ENCODE results near the gene SEL1L.
"Not testable (repeated sequence)": the region's sequence is repeated elsewhere in the genome, so short reads cannot be mapped to it uniquely, and the experiment has no call there.

SEL1L gene

DNA sequence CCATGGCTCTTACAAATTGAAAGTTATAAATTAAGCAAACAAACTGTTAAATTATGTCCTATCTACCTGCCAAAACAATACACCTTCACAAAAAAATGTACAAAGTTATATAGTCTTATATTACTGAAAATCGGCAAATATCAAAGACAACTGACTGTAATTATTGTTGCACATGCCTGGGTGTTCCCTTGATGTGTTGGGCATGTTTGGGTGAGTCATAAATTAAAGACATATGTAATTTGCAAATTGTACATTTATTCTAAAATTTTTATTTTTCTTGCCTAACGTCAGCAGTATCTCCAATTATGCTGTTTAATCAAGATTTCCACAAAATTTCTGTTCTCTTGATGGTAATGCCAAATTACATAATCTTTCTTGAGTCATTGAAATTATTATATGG is 22.0 kb upstream of the SEL1L start:
- H3K36me3 ChIP-seq, result no peaks in the 10 kb centered on the region
- no peak for DNase-seq
- H3K9me3 ChIP-seq, result no peaks in the 10 kb centered on the region
- H3K27ac ChIP-seq, result no peak overlapping the region
- TF ChIP-seq, protein P1, sequence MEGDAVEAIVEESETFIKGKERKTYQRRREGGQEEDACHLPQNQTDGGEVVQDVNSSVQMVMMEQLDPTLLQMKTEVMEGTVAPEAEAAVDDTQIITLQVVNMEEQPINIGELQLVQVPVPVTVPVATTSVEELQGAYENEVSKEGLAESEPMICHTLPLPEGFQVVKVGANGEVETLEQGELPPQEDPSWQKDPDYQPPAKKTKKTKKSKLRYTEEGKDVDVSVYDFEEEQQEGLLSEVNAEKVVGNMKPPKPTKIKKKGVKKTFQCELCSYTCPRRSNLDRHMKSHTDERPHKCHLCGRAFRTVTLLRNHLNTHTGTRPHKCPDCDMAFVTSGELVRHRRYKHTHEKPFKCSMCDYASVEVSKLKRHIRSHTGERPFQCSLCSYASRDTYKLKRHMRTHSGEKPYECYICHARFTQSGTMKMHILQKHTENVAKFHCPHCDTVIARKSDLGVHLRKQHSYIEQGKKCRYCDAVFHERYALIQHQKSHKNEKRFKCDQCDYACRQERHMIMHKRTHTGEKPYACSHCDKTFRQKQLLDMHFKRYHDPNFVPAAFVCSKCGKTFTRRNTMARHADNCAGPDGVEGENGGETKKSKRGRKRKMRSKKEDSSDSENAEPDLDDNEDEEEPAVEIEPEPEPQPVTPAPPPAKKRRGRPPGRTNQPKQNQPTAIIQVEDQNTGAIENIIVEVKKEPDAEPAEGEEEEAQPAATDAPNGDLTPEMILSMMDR (IDR thresholded peaks at IDR 0.05), result no peak
- intact Hi-C loops (cut with DNase I; ENCODE audit: low total_unique reads), result no loop called here
- no peaks in the 10 kb centered on the region for H3K27me3 ChIP-seq
- no peaks in the 10 kb centered on the region for H3K4me1 ChIP-seq
- H3K4me3 ChIP-seq, result no peak overlapping the region

- Histone ChIP-seq H3K27me3 (no peaks in the 10 kb centered on the region), H3K4me1 (no peaks in the 10 kb centered on the region), H3K36me3 (no peaks in the 10 kb centered on the region), H3K9me3 (no peaks in the 10 kb centered on the region), H3K4me3 (no peak overlapping the region), H3K27ac (no peak overlapping the region)
- TF ChIP-seq, protein P1 (IDR thresholded peaks at IDR 0.05), result no peak
- DNase-seq, result no peak
- intact Hi-C loops (cut with DNase I; ENCODE audit: low total_unique reads), result no loop called here
These were observed 21.4 kb upstream of the SEL1L start for GRCh38 chr14:81555051-81555450.

- TF ChIP-seq, protein P1 (IDR thresholded peaks at IDR 0.05), result no peak
- Histone ChIP-seq H3K9me3 (no peaks in the 10 kb centered on the region), H3K27ac (no peak overlapping the region), H3K27me3 (no peaks in the 10 kb centered on the region), H3K4me3 (no peak overlapping the region), H3K4me1 (no peaks in the 10 kb centered on the region), H3K36me3 (no peaks in the 10 kb centered on the region)
- no peak for DNase-seq
- intact Hi-C loops (cut with DNase I; ENCODE audit: low total_unique reads), result no loop called here
These were observed 17.8 kb upstream of the SEL1L start for GRCh38 chr14:81551471-81551870.

- H3K27ac ChIP-seq, result no peak overlapping the region
- TF ChIP-seq, protein P1 (IDR thresholded peaks at IDR 0.05), result no peak
- H3K27me3 ChIP-seq, result no peaks in the 10 kb centered on the region
- H3K4me1 ChIP-seq, result no peaks in the 10 kb centered on the region
- DNase-seq, result no peak
- intact Hi-C loops (cut with DNase I; ENCODE audit: low total_unique reads), result no loop called here
- no peaks in the 10 kb centered on the region for H3K9me3 ChIP-seq
- H3K36me3 ChIP-seq, result no peaks in the 10 kb centered on the region
- no peak overlapping the region for H3K4me3 ChIP-seq
These were observed 16.5 kb upstream of the SEL1L start for GRCh38 chr14:81550001-81550637.

- H3K36me3 ChIP-seq; intact Hi-C loops (cut with DNase I; ENCODE audit: low total_unique reads); DNase-seq: not testable (repeated sequence)
These were observed 7.6 kb upstream of the SEL1L start for GRCh38 chr14:81541206-81541605.

GRCh38 chr14:81537193-81537592 is 3.5 kb upstream of the SEL1L start:
- Histone ChIP-seq H3K9me3 (no peaks in the 10 kb centered on the region), H3K27ac (peak overlapping the region; percentile 14 to 73), H3K27me3 (peaks cover 0 to 5% of the 10 kb centered on the region in 2 donors), H3K4me1 (peaks cover 0 to 44% (median 13%) of the 10 kb centered on the region in 4 donors), H3K36me3 (no peaks in the 10 kb centered on the region), H3K4me3 (no peak overlapping the region)
- DNase-seq, result no peak
- TF ChIP-seq, protein P1 (IDR thresholded peaks at IDR 0.05), result no peak
- intact Hi-C loops (cut with DNase I; ENCODE audit: low total_unique reads), result no loop called here

More at GRCh38 chr14:81541206-81541605, 7.6 kb upstream of the SEL1L start:
- not testable (repeated sequence) for H3K9me3 ChIP-seq, H3K27me3 ChIP-seq, H3K4me3 ChIP-seq, H3K27ac ChIP-seq
- peaks cover 0 to 14% (median 3%) of the 10 kb centered on the region in 4 donors for H3K4me1 ChIP-seq
